ENCODE results near the gene DOCK2.

GRCh38 chr5:169772256-169772655 lies 135.2 kb downstream of the DOCK2 start:
- TF ChIP-seq RCOR1 (IDR thresholded peaks at IDR 0.05; ENCODE audit: low read length) = no peak
- no peak for TF ChIP-seq POLR2AphosphoS5 (IDR thresholded peaks at IDR 0.05; ENCODE audit: low read depth, low read length)
- TF ChIP-seq MAX (IDR thresholded peaks at IDR 0.05; ENCODE audit: low read depth) = no peak
- TF ChIP-seq TAF1 (IDR thresholded peaks at IDR 0.05; ENCODE audit: borderline replicate concordance, low read depth, low read length) = no peak
- TF ChIP-seq CTCF (IDR thresholded peaks at IDR 0.05) = no peak
- TF ChIP-seq FOXJ3 (CRISPR knock-in tag; IDR thresholded peaks at IDR 0.05) = no peak
- TF ChIP-seq RXRA (IDR thresholded peaks at IDR 0.05; ENCODE audit: borderline replicate concordance, low read depth) = no peak
- no peak for TF ChIP-seq USF2 (IDR thresholded peaks at IDR 0.05; ENCODE audit: borderline replicate concordance, low read depth, low read length)
- TF ChIP-seq EP300 (IDR thresholded peaks at IDR 0.05; ENCODE audit: borderline replicate concordance in 1 of 2, low read depth in 1 of 2, low read length in 1 of 2) = no peak
- no peak for TF ChIP-seq PBX3 (IDR thresholded peaks at IDR 0.05)
- TF ChIP-seq REST (IDR thresholded peaks at IDR 0.05; ENCODE audit: low read depth, low read length) = no peak
- no peak for TF ChIP-seq SMC3 (IDR thresholded peaks at IDR 0.05; ENCODE audit: low read depth, low read length)

All from SK-N-SH (cell line).